Fibroblast of lung (primary cell): ENCODE data around the gene MOB1B. TPM values are rescaled to one million over a fixed set of nuclear protein-coding genes. Genes with fewer than 3 reads are reported as not detected.
"Not testable (repeated sequence)": the region's sequence is repeated elsewhere in the genome, so short reads cannot be mapped to it uniquely, and the experiment has no call there.

ENCODE experiments used
- DNase-seq, 2 donors: peaks; one replicate each; pipeline versions ENCODE4 v3.0.0 to v3.0.0-alpha.2; 2010; ENCODE audit warnings: low read depth in 2 of 2
- H2AFZ ChIP-seq: 2 replicates; pipeline ENCODE4 v1.5.1; 2012; ENCODE audit warnings: low read length, control low read depth, inconsistent platforms
- H3K27ac ChIP-seq: 2 replicates; pipeline ENCODE4 v1.5.1; 2011; ENCODE audit warnings: low read length, control low read depth; ENCODE audit not compliant: insufficient read depth
- H3K27me3 ChIP-seq: 2 replicates; pipeline ENCODE4 v1.5.1; 2011; ENCODE audit warnings: mild to moderate bottlenecking, low read length; ENCODE audit not compliant: control insufficient read depth, insufficient read depth
- H3K36me3 ChIP-seq: 2 replicates; pipeline ENCODE4 v1.5.1; 2011; ENCODE audit warnings: low read length; ENCODE audit not compliant: control insufficient read depth, insufficient read depth
- H3K4me1 ChIP-seq: 2 replicates; pipeline ENCODE4 v1.5.1; 2011; ENCODE audit warnings: low read length; ENCODE audit not compliant: control insufficient read depth, insufficient read depth; ENCODE audit errors: extremely low read depth
- H3K4me2 ChIP-seq: 2 replicates; pipeline ENCODE4 v1.5.1; 2011; ENCODE audit warnings: low read length, control low read depth; ENCODE audit not compliant: insufficient read depth; ENCODE audit errors: extremely low read depth
- H3K4me3 ChIP-seq, 4 experiments: fragments of 200-600 bp in 1 of 4; sonication (generic) in 1 of 4; replicated peaks in 1 of 4; 2 replicates each; pipeline ENCODE4 v1.5.1; 2011 to 2016; ENCODE audit warnings: low read length in 4 of 4, low read depth in 3 of 4, mild to moderate bottlenecking in 3 of 4, control low read depth in 2 of 4, inconsistent platforms in 1 of 4, mixed read lengths in 1 of 4; ENCODE audit not compliant: insufficient read depth in 1 of 4; ENCODE audit errors: control extremely low read depth in 1 of 4
- H3K79me2 ChIP-seq: 2 replicates; pipeline ENCODE4 v1.5.1; 2012; ENCODE audit warnings: mild to moderate bottlenecking, low read length, inconsistent platforms; ENCODE audit not compliant: control insufficient read depth, insufficient read depth
- H3K9ac ChIP-seq: 2 replicates; pipeline ENCODE4 v1.5.1; 2011; ENCODE audit warnings: mild to moderate bottlenecking, low read length, control low read depth; ENCODE audit not compliant: insufficient read depth
- H3K9me3 ChIP-seq: 2 replicates; pipeline ENCODE4 v1.5.1; 2012; ENCODE audit warnings: low read depth, low read length; ENCODE audit not compliant: control insufficient read depth, insufficient read depth
- H4K20me1 ChIP-seq: 2 replicates; pipeline ENCODE4 v1.5.1; 2011; ENCODE audit warnings: low read length; ENCODE audit not compliant: control insufficient read depth, insufficient read depth; ENCODE audit errors: extremely low read depth
- CTCF ChIP-seq, 2 donors: IDR thresholded peaks in 1 of 2; conservative IDR thresholded peaks in 1 of 2; 1 replicate in 1 of 2; 2 replicates in 1 of 2; pipeline ENCODE4 v1.5.1; 2011 to 2012; ENCODE audit warnings: low read length in 2 of 2, control low read depth in 1 of 2, inconsistent platforms in 1 of 2, low read depth in 1 of 2, mild to moderate bottlenecking in 1 of 2
- EZH2 ChIP-seq: IDR thresholded peaks from 2 replicates; pipeline ENCODE4 v1.5.1; 2012; ENCODE audit warnings: low read length, control low read depth, mild to moderate bottlenecking; ENCODE audit errors: missing control alignments
- polyA plus RNA-seq, 2 donors: library from polyadenylated mRNA; depleted of rRNA in 1 of 2; stranded (reverse) in 1 of 2; unstranded in 1 of 2; fragments of >200 nt; gene quantifications; 2 replicates each; pipeline ENCODE4 v1.2.1, GENCODE V29; 2011 to 2012; ENCODE audit warnings: missing spikeins in 1 of 2
- total RNA-seq: library from RNA; depleted of rRNA; stranded (reverse); fragments of >200 nt; gene quantifications from 2 replicates; pipeline ENCODE4 v1.2.1, GENCODE V29; 2014

MOB1B gene
- total and polyA plus RNA-seq, 2 donors (not counting 1 experiment from before 2014, with no cell fraction given), result 17.5 to 20.7 TPM

- Histone ChIP-seq H3K9ac (no peak overlapping the region), H4K20me1 (no peaks in the 10 kb centered on the region), H3K36me3 (no peaks in the 10 kb centered on the region), H3K9me3 (no peaks in the 10 kb centered on the region), H3K4me3 (peak overlapping the region in 1 of 4 experiments; percentile 2), H2AFZ (no peak overlapping the region), H3K4me1 (peaks cover 4% of the 10 kb centered on the region), H3K79me2 (peaks cover 47% of the 10 kb centered on the region), H3K27ac (no peak overlapping the region), H3K27me3 (no peaks in the 10 kb centered on the region), H3K4me2 (peak overlapping the region; percentile 48)
- TF ChIP-seq CTCF (conservative IDR thresholded peaks at IDR 0.05 in 1 of 2, IDR thresholded peaks at IDR 0.05 in 1 of 2; ENCODE audit: low read depth in 1 of 2, low read length in 2 of 2) (no peak), EZH2 (no peak)
- DNase-seq, result no peak
Measured at GRCh38 chr4:70997036-70997435, 94.9 kb downstream of the MOB1B start.

DNA sequence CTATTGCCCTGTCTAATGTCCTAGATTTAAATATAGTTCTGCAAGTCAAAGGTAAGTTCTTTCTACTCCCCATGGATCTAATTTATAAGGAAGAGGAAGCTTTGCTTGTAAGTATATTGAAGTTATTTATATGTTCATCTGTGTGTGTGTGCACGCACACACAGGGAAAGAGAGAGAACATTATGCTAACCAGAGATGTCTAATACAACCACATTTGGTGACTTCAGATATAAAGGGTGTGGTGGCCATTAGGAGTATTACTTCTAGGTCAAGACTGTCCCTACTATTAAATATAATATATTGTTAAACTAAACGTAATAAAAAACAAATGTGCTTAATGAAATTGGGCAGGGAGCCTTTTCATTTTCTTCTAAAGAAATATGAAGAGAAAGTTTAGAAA lies 95.4 kb downstream of the MOB1B start:
- Histone ChIP-seq H3K79me2 (peaks cover 47% of the 10 kb centered on the region), H3K4me3 (no peak overlapping the region)
- TF ChIP-seq EZH2, result no peak

DNA sequence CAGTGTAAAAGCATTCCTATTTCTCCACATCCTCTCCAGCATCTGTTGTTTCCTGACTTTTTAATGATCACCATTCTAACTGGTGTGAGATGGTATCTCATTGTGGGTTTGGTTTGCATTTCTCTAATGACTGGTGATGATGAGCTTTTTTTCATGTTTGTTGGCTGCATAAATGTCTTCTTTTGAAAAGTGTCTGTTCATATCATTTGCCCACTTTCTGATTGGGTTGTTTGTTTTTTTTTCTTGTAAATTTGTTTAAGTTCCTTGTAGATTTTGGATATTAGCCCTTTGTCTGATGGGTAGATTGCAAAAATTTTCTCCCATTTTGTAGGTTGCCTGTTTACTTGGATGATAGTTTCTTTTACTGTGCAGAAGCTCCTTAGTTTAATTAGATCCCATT lies 97.5 kb downstream of the MOB1B start:
- peaks cover 49% of the 10 kb centered on the region for H3K79me2 ChIP-seq
- not testable (repeated sequence) for H2AFZ ChIP-seq, H3K27me3 ChIP-seq, H4K20me1 ChIP-seq, H3K9ac ChIP-seq, H3K4me1 ChIP-seq, DNase-seq, H3K9me3 ChIP-seq, H3K27ac ChIP-seq, H3K4me2 ChIP-seq, H3K36me3 ChIP-seq, H3K4me3 ChIP-seq

More for the DNA sequence above, 95.4 kb downstream of the MOB1B start:
- Histone ChIP-seq H3K9ac (no peak overlapping the region), H3K27ac (no peak overlapping the region), H4K20me1 (no peaks in the 10 kb centered on the region), H3K4me1 (peaks cover 4% of the 10 kb centered on the region), H3K36me3 (no peaks in the 10 kb centered on the region), H3K4me2 (no peak overlapping the region), H3K9me3 (no peaks in the 10 kb centered on the region), H3K27me3 (no peaks in the 10 kb centered on the region), H2AFZ (no peak overlapping the region)
- no peak for DNase-seq

DNA sequence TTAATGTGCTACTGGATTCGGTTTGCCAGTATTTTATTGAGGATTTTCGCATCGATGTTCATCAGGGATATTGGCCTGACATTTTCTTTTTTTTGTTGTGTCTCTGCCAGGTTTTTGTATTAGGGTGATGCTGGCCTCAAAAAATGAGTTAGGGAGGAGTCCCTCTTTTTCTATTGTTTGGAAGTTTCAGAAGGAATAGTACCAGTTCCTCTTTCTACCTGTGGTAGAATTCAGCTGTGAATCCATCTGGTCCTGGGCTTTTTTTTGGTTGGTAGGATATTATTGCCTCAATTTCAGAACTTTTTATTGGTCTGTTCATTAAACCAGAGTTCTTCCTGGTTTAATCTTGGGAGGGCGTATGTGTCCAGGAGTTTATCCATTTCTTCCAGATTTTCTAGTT lies 99.2 kb downstream of the MOB1B start:
- peaks cover 37% of the 10 kb centered on the region for H3K79me2 ChIP-seq
- H3K4me2 ChIP-seq, H3K36me3 ChIP-seq: not testable (repeated sequence)

More for the DNA sequence above, 99.2 kb downstream of the MOB1B start:
- not testable (repeated sequence) for H3K27ac ChIP-seq, H4K20me1 ChIP-seq, DNase-seq, H3K4me1 ChIP-seq, H2AFZ ChIP-seq, H3K27me3 ChIP-seq, H3K9me3 ChIP-seq, H3K4me3 ChIP-seq, H3K9ac ChIP-seq
